Fibroblast of lung (primary cell): ENCODE measurements around the gene MYL3. TPM values are rescaled to one million over a fixed set of nuclear protein-coding genes. Genes with fewer than 3 reads are reported as not detected.

ENCODE experiments used
- DNase-seq, 2 donors: peaks; one replicate each; pipeline versions ENCODE4 v3.0.0 to v3.0.0-alpha.2; 2010; ENCODE audit warnings: low read depth in 2 of 2
- H2AFZ ChIP-seq: 2 replicates; pipeline ENCODE4 v1.5.1; 2012; ENCODE audit warnings: low read length, control low read depth, inconsistent platforms
- H3K27ac ChIP-seq: 2 replicates; pipeline ENCODE4 v1.5.1; 2011; ENCODE audit warnings: low read length, control low read depth; ENCODE audit not compliant: insufficient read depth
- H3K27me3 ChIP-seq: 2 replicates; pipeline ENCODE4 v1.5.1; 2011; ENCODE audit warnings: mild to moderate bottlenecking, low read length; ENCODE audit not compliant: control insufficient read depth, insufficient read depth
- H3K36me3 ChIP-seq: 2 replicates; pipeline ENCODE4 v1.5.1; 2011; ENCODE audit warnings: low read length; ENCODE audit not compliant: control insufficient read depth, insufficient read depth
- H3K4me1 ChIP-seq: 2 replicates; pipeline ENCODE4 v1.5.1; 2011; ENCODE audit warnings: low read length; ENCODE audit not compliant: control insufficient read depth, insufficient read depth; ENCODE audit errors: extremely low read depth
- H3K4me2 ChIP-seq: 2 replicates; pipeline ENCODE4 v1.5.1; 2011; ENCODE audit warnings: low read length, control low read depth; ENCODE audit not compliant: insufficient read depth; ENCODE audit errors: extremely low read depth
- H3K4me3 ChIP-seq, 4 experiments: fragments of 200-600 bp in 1 of 4; sonication (generic) in 1 of 4; replicated peaks in 1 of 4; 2 replicates each; pipeline ENCODE4 v1.5.1; 2011 to 2016; ENCODE audit warnings: low read length in 4 of 4, low read depth in 3 of 4, mild to moderate bottlenecking in 3 of 4, control low read depth in 2 of 4, inconsistent platforms in 1 of 4, mixed read lengths in 1 of 4; ENCODE audit not compliant: insufficient read depth in 1 of 4; ENCODE audit errors: control extremely low read depth in 1 of 4
- H3K79me2 ChIP-seq: 2 replicates; pipeline ENCODE4 v1.5.1; 2012; ENCODE audit warnings: mild to moderate bottlenecking, low read length, inconsistent platforms; ENCODE audit not compliant: control insufficient read depth, insufficient read depth
- H3K9ac ChIP-seq: 2 replicates; pipeline ENCODE4 v1.5.1; 2011; ENCODE audit warnings: mild to moderate bottlenecking, low read length, control low read depth; ENCODE audit not compliant: insufficient read depth
- H3K9me3 ChIP-seq: 2 replicates; pipeline ENCODE4 v1.5.1; 2012; ENCODE audit warnings: low read depth, low read length; ENCODE audit not compliant: control insufficient read depth, insufficient read depth
- H4K20me1 ChIP-seq: 2 replicates; pipeline ENCODE4 v1.5.1; 2011; ENCODE audit warnings: low read length; ENCODE audit not compliant: control insufficient read depth, insufficient read depth; ENCODE audit errors: extremely low read depth
- CTCF ChIP-seq, 2 donors: IDR thresholded peaks in 1 of 2; conservative IDR thresholded peaks in 1 of 2; 1 replicate in 1 of 2; 2 replicates in 1 of 2; pipeline ENCODE4 v1.5.1; 2011 to 2012; ENCODE audit warnings: low read length in 2 of 2, control low read depth in 1 of 2, inconsistent platforms in 1 of 2, low read depth in 1 of 2, mild to moderate bottlenecking in 1 of 2
- EZH2 ChIP-seq: IDR thresholded peaks from 2 replicates; pipeline ENCODE4 v1.5.1; 2012; ENCODE audit warnings: low read length, control low read depth, mild to moderate bottlenecking; ENCODE audit errors: missing control alignments
- polyA plus RNA-seq, 2 donors: library from polyadenylated mRNA; depleted of rRNA in 1 of 2; stranded (reverse) in 1 of 2; unstranded in 1 of 2; fragments of >200 nt; gene quantifications; 2 replicates each; pipeline ENCODE4 v1.2.1, GENCODE V29; 2011 to 2012; ENCODE audit warnings: missing spikeins in 1 of 2
- total RNA-seq: library from RNA; depleted of rRNA; stranded (reverse); fragments of >200 nt; gene quantifications from 2 replicates; pipeline ENCODE4 v1.2.1, GENCODE V29; 2014

MYL3 gene
- total and polyA plus RNA-seq, 2 donors (not counting 1 experiment from before 2014, with no cell fraction given), result 0.50 to 0.67 TPM

GRCh38 chr3:46910166-46910760 lies 47.0 kb upstream of the MYL3 start:
- Histone ChIP-seq H4K20me1 (no peaks in the 10 kb centered on the region), H3K9ac (no peak overlapping the region), H3K27me3 (peaks cover 6% of the 10 kb centered on the region), H2AFZ (no peak overlapping the region), H3K79me2 (no peaks in the 10 kb centered on the region), H3K9me3 (no peaks in the 10 kb centered on the region), H3K4me2 (no peak overlapping the region), H3K4me1 (peaks cover 14% of the 10 kb centered on the region), H3K27ac (no peak overlapping the region), H3K4me3 (no peak overlapping the region), H3K36me3 (no peaks in the 10 kb centered on the region)
- TF ChIP-seq CTCF (conservative IDR thresholded peaks at IDR 0.05 in 1 of 2, IDR thresholded peaks at IDR 0.05 in 1 of 2; ENCODE audit: low read depth in 1 of 2, low read length in 2 of 2) (no peak), EZH2 (no peak)
- no peak for DNase-seq

GRCh38 chr3:46909535-46910161 lies 46.4 kb upstream of the MYL3 start:
- Histone ChIP-seq H2AFZ (no peak overlapping the region), H4K20me1 (no peaks in the 10 kb centered on the region), H3K79me2 (no peaks in the 10 kb centered on the region), H3K9me3 (no peaks in the 10 kb centered on the region), H3K9ac (no peak overlapping the region), H3K36me3 (no peaks in the 10 kb centered on the region), H3K4me1 (peaks cover 14% of the 10 kb centered on the region), H3K27me3 (peaks cover 6% of the 10 kb centered on the region), H3K27ac (no peak overlapping the region), H3K4me3 (no peak overlapping the region), H3K4me2 (peak overlapping the region; percentile 0)
- DNase-seq, result peak; percentile 74 to 82
- peak; percentile 78 to 89 for TF ChIP-seq CTCF (conservative IDR thresholded peaks at IDR 0.05 in 1 of 2, IDR thresholded peaks at IDR 0.05 in 1 of 2; ENCODE audit: low read depth in 1 of 2, low read length in 2 of 2)
- no peak for TF ChIP-seq EZH2

GRCh38 chr3:46908986-46909534 lies 45.8 kb upstream of the MYL3 start:
- no peak for TF ChIP-seq EZH2
- TF ChIP-seq CTCF (conservative IDR thresholded peaks at IDR 0.05 in 1 of 2, IDR thresholded peaks at IDR 0.05 in 1 of 2; ENCODE audit: low read depth in 1 of 2, low read length in 2 of 2), result no peak
- Histone ChIP-seq H3K27ac (no peak overlapping the region), H2AFZ (no peak overlapping the region), H3K9me3 (no peaks in the 10 kb centered on the region), H3K4me2 (peak overlapping the region; percentile 0), H3K27me3 (peaks cover 6% of the 10 kb centered on the region), H4K20me1 (no peaks in the 10 kb centered on the region), H3K36me3 (no peaks in the 10 kb centered on the region), H3K9ac (no peak overlapping the region), H3K4me1 (peaks cover 12% of the 10 kb centered on the region), H3K79me2 (no peaks in the 10 kb centered on the region), H3K4me3 (no peak overlapping the region)
- no peak for DNase-seq
